Cardiac fibroblast (primary cell): ENCODE data around the gene CHST8.

Experiments
- DNase-seq, 2 donors: peaks; one replicate each; pipeline versions ENCODE4 v3.0.0 to v3.0.0-alpha.2; 2010; ENCODE audit warnings: low read depth in 2 of 2
- H3K4me3 ChIP-seq, 2 donors: replicated peaks in 1 of 2; 1 replicate in 1 of 2; 2 replicates in 1 of 2; pipeline ENCODE4 v1.5.1; 2011; ENCODE audit warnings: low read depth in 2 of 2, low read length in 2 of 2, mild to moderate bottlenecking in 2 of 2, moderate library complexity in 1 of 2
- TF ChIP-seq, protein P1 (sequence below): IDR thresholded peaks from one replicate; pipeline ENCODE4 v1.5.1; 2011; ENCODE audit warnings: low read depth, mild to moderate bottlenecking, low read length, inconsistent platforms

CHST8 gene

DNA sequence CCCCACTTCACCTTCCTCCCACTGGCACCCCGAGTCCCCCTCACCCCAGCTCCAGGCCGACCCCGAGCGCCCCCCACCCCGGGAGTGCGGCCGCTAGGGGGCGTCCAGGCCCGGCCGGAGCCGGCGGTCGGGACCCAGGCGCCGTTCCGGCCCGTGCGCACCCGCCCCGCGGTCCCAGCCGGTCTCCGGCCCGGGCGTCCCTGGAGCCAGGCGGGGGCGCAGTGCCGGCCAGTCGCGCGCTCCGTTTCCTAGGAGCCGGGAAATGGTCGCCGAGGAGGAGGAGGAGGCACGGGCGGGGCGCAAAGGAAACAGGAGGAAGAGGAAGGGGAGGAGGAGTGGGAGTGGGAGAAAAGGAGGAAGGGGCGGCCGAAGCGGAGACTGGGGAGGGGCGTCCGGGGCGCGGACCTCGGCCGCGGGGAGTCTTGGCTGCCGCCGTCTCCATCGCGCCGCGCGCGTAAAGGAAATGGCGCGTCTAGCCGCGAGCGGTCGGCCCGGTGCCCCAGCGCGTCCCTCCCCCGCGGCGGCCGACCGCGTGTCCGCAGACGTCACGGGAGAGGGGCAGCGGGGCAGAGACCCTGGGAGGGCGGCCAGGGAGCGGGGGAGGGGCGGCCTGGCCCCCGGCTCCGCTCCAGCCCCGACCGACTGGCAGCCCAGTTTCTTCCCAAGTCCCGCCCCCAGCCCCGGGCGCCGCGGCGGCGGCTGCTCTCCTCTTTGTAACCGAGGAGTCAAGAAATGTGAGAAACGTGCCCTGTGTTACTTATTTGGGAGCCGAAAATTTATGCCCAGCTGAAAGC, 173.8 kb downstream of the CHST8 start:
- peak; percentile 84 to 95 for DNase-seq

DNA sequence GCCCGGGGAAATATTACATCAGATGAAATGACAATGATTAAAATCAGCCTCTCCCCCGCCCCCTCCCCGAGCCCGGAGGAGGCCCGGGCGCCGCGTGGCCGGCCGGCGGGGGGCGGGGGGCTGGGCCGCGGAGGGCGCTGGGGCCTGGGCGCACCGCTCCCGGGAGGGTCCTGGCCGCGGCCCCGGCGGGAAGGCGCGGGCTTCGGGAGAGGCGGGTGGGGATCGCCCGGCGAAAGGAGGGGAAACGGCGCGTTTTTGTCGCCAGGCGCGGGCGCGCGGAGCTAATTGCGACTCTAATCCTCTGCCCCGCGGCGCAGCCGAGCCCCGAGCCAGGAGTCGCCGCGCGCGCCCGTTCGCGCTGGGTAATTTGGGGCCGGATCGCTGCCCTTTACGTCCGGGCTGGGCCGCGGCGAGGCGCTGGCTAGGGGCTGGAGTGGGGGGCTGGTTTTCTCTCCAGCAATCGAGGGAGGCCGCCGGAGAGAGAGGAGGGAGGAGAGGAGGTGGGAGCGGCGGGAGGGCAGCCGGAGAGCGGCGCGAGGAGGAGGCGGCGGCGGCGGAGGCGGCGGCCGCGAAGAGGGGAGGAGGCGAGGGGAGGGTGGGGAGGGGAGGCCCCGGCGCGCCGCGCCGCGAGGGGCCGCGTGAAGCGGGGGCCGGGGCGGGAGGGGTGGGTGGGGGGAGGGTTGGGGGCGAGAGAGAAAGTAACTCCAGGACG, 174.6 kb downstream of the CHST8 start, which contains the start of gene KCTD15:
TSS of gene KCTD15 (plus strand) at position 707 of the 712 bp plus-strand sequence. CDS start 3,585 bp downstream, outside the sequence.
- TF ChIP-seq, protein P1, sequence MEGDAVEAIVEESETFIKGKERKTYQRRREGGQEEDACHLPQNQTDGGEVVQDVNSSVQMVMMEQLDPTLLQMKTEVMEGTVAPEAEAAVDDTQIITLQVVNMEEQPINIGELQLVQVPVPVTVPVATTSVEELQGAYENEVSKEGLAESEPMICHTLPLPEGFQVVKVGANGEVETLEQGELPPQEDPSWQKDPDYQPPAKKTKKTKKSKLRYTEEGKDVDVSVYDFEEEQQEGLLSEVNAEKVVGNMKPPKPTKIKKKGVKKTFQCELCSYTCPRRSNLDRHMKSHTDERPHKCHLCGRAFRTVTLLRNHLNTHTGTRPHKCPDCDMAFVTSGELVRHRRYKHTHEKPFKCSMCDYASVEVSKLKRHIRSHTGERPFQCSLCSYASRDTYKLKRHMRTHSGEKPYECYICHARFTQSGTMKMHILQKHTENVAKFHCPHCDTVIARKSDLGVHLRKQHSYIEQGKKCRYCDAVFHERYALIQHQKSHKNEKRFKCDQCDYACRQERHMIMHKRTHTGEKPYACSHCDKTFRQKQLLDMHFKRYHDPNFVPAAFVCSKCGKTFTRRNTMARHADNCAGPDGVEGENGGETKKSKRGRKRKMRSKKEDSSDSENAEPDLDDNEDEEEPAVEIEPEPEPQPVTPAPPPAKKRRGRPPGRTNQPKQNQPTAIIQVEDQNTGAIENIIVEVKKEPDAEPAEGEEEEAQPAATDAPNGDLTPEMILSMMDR: no peak
- peak; percentile 58 to 70 for DNase-seq
- H3K4me3 ChIP-seq: peak within 1 kb of the TSS; percentile 68 to 79

More for the DNA sequence above, 173.8 kb downstream of the CHST8 start:
- TF ChIP-seq, protein P1: peak; percentile 30
- H3K4me3 ChIP-seq: peak overlapping the region; percentile 62 to 68

DNA sequence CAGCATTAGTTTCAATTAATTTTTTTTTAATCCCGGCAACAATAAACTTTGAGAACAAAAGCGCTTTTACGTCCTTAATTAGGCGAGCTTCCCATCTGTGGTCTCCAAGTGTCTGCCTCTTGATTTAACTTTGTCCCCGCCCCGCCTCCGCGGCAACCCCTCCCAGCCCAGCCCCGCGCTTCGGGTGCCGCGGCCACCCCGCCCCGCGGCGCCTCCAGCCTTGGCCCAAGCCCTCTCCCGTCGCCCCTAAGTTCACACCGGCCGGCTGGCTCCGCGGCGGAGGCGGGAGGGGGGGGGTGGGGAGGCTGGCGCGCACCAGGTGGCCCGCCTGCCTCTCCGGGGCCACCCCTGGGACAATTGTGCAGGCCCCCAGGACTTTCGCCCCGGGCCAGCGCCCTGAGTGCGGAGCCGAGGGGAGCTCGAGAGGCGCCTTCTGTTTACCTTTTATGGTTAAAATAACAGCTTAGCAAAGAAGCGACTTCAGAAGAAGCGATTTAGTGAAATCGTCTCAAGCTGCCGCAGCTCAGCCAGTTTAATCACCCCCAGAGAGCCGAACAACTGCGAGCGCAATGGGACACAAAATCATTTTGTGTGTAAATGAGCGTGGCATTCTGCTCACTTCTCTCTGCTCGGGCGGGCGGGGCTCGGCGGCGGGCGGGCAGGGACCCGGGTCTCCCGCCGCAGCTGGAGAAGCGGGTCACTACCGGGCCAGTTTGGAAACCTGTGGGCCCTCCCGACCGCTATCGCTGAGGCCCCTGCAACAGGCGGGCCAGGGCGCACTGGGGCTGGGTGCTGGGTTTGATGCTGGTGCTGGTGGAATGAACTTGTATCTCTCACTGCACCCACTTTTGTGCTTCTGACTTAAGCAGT, 176.3 kb downstream of the CHST8 start:
- peak overlapping the region; percentile 68 to 79 for H3K4me3 ChIP-seq
- peak; percentile 51 to 66 for DNase-seq
- TF ChIP-seq, protein P1: no peak

DNA sequence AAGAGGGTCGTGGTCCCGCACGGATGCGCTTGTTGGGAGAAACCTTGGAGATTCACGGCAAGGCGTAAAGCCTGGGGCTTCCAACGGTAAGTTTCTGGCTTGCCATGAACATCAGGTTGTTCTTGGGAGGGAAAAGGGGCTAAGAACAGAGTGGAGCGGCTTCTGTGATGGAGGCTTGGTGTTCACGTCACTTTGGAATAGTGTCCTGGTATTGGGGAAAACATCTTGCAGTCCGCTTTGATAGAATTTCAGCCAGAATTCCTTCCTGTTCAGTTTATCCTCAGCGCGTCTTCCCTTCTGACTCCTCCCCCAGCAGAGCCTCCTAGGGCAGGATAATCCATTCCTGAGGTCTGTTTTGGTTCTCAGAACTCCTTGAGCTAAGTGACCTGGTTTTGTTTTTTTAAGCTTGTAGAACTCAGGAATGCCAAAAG, 176.9 kb downstream of the CHST8 start:
- DNase-seq: peak; percentile 29 to 39
- peak overlapping the region; percentile 45 to 68 for H3K4me3 ChIP-seq
- TF ChIP-seq, protein P1: no peak

DNA sequence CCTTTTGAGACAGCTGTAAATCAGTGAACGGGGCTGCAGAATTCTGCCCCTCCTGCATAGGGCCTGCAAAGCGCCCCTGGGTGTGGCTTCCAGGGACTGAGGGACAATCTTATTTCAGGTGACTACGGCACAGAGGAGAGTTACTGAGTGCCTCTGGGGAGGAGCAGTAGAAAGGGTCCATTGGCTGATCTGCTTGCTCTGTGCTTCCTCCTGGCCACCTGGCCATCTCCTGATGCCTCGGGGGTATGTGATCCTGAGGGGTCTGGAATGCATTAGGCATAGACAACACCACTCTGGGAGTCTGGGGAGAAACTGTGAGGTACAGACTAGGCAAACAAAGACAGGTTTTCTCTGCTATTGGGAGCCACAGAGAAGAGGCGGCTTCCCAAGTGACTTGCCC, 177.7 kb downstream of the CHST8 start:
- DNase-seq: no peak
- TF ChIP-seq, protein P1: no peak
- no peak overlapping the region for H3K4me3 ChIP-seq

DNA sequence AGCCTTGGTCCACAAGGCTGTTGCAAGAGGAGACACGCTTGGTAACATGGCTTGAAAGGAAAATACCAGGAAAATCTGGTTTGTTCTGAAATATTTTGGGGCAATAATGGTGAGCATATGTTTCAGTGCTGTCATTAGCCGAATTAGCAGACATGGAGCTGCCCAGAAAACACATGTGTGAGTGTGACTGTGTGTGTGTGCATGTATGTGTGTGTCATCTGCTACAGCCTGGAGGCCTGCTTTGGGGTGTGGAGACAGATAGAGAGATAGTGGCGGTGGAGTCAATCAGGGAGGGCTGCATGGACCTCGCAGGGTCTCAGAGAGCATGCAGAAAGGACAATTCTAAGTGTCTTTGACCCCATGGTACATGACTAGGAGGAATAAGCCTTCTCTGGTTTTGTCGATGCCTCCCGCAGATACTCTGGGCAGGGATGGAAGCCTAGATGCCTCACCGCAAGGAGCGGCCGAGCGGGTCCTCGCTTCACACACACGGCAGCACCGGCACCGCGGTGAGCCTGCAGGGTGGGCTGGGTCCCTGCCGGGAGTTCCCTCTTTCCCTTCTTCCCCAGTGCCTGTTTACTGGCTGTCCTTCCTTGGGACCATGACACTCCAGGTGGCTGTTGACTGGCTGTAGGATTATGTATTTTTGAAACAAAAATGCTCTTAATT, 178.4 kb downstream of the CHST8 start:
- TF ChIP-seq, protein P1: no peak
- no peak for DNase-seq
- H3K4me3 ChIP-seq: no peak overlapping the region
